LNCAP (cell line): Measurements from ENCODE around the gene TCEA3.

Experiments used
- CTCF ChIP-seq: fragments of 450-650 bp; IDR thresholded peaks from 2 replicates; pipeline ENCODE4 v1.5.1; 2017; ENCODE audit warnings: mild to moderate bottlenecking

TCEA3 gene

GRCh38 chr1:23423415-23424292 is 894 bp downstream of the TCEA3 start:
- no peak for TF ChIP-seq CTCF

GRCh38 chr1:23422941-23423340 is 1.6 kb downstream of the TCEA3 start:
- no peak for TF ChIP-seq CTCF

- TF ChIP-seq CTCF: no peak
Measured at GRCh38 chr1:23422241-23422877, 2.2 kb downstream of the TCEA3 start.

GRCh38 chr1:23421753-23422240 is 2.8 kb downstream of the TCEA3 start:
- no peak for TF ChIP-seq CTCF

GRCh38 chr1:23421343-23421742 is 3.2 kb downstream of the TCEA3 start:
- no peak for TF ChIP-seq CTCF

- TF ChIP-seq CTCF: no peak
Measured at GRCh38 chr1:23420778-23421177, 3.8 kb downstream of the TCEA3 start.

- TF ChIP-seq CTCF: no peak
Measured at GRCh38 chr1:23419180-23419579, 5.4 kb downstream of the TCEA3 start.
